Measurements from ENCODE around the gene CD27. TPM values are rescaled to one million over a fixed set of nuclear protein-coding genes. Genes with fewer than 3 reads are reported as not detected.
"Not testable (repeated sequence)": the region's sequence is repeated elsewhere in the genome, so short reads cannot be mapped to it uniquely, and the experiment has no call there.

CD27 gene
- total RNA-seq, 4 donors from 2014 or later, result 0.50 to 0.96 (median 0.65) TPM; not detected in 1

DNA sequence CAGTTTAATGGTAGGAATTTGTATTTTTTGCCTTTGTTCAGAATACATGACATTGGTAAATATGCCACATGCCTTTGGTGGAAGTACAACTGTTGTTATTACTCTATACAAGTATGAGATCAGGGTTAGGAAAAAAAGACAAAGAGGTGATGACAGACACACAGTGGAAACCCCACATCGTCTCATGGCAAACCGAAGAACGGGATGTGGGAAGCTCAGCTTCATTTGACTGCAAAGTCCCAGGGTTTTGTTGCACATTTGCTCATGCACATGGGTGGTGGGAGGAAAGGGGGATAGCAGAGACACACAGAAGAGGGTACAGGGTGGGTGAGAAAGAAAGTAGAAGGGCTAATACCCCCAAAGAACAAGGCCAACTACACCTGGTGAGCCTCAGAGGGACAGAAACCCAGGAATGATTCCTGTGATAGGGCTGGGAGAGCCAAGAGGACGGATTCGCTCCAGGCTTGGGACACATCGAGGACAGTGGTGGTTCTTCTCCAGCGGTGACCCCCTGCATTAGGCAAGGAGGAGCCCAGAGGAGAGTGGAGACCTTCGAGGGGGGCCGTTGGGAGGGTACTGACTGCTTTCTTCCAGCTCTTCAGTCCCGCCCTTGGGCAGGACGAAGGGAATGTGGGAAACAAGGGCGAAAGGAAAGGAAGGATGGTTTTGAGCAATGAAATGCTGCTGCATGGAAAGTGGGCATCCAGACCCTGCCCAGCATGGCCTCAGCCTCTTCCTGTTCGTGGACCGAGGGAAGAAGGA lies 17.7 kb downstream of the CD27 start:
- ATAC-seq (ENCODE audit: low FRiP score), result no peak
- DNase-seq (ENCODE audit: low spot score), result no peak
- TF ChIP-seq, protein P1, sequence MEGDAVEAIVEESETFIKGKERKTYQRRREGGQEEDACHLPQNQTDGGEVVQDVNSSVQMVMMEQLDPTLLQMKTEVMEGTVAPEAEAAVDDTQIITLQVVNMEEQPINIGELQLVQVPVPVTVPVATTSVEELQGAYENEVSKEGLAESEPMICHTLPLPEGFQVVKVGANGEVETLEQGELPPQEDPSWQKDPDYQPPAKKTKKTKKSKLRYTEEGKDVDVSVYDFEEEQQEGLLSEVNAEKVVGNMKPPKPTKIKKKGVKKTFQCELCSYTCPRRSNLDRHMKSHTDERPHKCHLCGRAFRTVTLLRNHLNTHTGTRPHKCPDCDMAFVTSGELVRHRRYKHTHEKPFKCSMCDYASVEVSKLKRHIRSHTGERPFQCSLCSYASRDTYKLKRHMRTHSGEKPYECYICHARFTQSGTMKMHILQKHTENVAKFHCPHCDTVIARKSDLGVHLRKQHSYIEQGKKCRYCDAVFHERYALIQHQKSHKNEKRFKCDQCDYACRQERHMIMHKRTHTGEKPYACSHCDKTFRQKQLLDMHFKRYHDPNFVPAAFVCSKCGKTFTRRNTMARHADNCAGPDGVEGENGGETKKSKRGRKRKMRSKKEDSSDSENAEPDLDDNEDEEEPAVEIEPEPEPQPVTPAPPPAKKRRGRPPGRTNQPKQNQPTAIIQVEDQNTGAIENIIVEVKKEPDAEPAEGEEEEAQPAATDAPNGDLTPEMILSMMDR (IDR thresholded peaks at IDR 0.05), result no peak

DNA sequence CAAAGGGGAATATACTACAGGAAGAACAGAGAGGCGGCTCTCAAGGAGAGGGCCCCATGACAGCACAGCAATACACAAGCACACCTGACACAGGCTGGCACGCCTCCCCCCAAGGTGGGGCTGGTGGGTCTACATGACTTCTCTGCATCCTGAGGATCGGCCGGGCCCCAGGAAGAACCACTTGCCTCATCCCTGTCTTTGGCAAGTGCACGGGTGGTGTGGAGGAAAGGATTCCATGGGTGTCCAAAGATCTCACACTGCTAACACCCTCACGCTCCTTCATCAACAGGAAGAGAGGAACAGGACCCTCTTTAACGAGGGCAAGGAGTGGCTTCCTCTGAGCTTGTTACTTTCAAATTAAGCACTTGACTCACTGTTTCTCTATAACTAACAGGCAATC lies 18.5 kb downstream of the CD27 start:
- DNase-seq (ENCODE audit: low spot score) (no peak), ATAC-seq (ENCODE audit: low FRiP score) (no peak)
- TF ChIP-seq, protein P1 (IDR thresholded peaks at IDR 0.05), result no peak

DNA sequence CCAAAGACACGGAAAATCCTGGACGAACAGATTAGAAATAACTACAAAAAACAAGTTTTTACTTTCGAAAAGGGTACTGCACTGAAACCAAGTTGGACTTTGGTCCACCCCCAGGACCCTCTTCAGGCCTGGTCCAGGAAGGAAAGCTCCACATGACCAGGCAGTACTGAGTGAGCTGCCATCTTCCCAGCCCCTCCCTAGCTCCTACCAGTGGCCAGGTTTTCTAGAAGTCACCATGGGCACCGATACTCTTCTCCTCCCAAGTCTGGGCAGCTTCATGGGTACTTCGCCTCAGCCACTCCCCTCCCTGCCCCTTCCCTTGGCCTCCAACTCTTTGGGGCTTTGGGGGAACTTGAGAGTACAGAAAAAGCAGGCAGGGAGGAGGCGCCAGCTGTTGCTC lies 19.1 kb downstream of the CD27 start:
- TF ChIP-seq, protein P1 (IDR thresholded peaks at IDR 0.05), result no peak
- no peak for ATAC-seq (ENCODE audit: low FRiP score)
- no peak for DNase-seq (ENCODE audit: low spot score)

- TF ChIP-seq, protein P1 (IDR thresholded peaks at IDR 0.05), result no peak
- no peak for ATAC-seq (ENCODE audit: low FRiP score)
- no peak for DNase-seq (ENCODE audit: low spot score)
Observed at GRCh38 chr12:6464531-6464930, 19.8 kb downstream of the CD27 start.

DNA sequence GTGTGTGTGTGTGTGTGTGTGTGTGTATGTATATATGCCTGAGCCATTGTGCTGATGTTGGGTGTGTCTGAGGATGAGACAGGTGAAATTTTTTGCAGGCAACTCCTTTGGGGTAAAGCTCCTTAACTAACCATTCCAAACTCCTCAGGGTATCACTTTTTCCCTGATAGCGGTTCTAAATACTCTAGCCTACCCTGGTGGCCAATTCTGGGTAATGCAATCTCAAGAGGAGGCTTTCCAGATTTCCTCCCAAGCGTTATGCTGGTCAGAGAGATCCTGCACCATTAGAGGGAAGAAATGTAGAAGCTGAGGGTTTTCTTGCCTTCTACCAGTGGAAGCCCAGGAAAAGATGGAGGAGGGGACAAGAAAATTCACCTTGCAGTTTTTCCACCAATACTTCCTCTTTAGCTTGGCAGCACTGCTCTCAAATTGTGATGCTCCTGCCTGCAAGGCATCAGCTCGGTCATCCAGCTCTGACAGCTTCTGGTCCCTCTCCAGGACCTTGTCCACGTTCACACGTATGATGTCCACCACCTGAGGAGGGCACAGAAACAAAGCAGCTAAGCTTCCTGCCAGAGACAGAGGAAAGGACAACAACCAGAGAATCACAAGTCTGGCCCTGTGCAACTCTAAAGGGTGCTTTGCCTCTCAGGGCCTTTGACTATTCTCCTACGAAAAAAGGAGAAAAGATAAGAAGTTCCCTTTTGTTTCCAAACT lies 20.9 kb downstream of the CD27 start:
- ATAC-seq (ENCODE audit: low FRiP score) (peak; percentile 55), DNase-seq (ENCODE audit: low spot score) (no peak)
- TF ChIP-seq, protein P1 (IDR thresholded peaks at IDR 0.05), result peak in 2 of 3 donors; percentile 71 to 81

DNA sequence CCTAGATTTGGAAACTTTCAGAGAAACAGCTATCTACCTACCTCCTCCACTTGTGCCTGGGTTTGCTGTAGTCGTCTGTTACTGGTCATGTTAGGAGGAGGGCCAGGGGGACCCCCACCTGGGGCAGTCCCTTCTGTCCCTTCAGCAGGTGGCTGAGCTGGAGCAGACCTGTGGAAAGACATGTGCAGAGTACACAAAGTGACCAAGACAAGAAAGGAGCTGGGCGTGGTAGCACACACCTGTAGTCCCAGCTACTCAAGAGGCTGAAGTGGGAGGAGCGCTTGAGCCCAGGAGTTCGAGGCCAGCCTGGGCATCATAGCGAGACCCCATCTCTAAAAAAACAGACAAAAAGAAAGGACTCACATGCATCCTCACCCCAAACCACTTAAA lies 21.4 kb downstream of the CD27 start:
- ATAC-seq (ENCODE audit: low FRiP score) (no peak), DNase-seq (ENCODE audit: low spot score) (no peak)
- TF ChIP-seq, protein P1 (IDR thresholded peaks at IDR 0.05), result no peak

GRCh38 chr12:6466751-6467150 lies 22.0 kb downstream of the CD27 start:
- DNase-seq (ENCODE audit: low spot score); ATAC-seq (ENCODE audit: low FRiP score): not testable (repeated sequence)

GRCh38 chr12:6467571-6468282 lies 23.0 kb downstream of the CD27 start:
- ATAC-seq (ENCODE audit: low FRiP score); DNase-seq (ENCODE audit: low spot score): not testable (repeated sequence)
